Measurements from ENCODE around the gene KCNJ3.

Gene KCNJ3

GRCh38 chr2:154707994-154708575, 9.6 kb downstream of the KCNJ3 start:
- no peak for DNase-seq

GRCh38 chr2:154709215-154709614, 10.7 kb downstream of the KCNJ3 start:
- DNase-seq: no peak

GRCh38 chr2:154710078-154710477, 11.6 kb downstream of the KCNJ3 start:
- no peak for DNase-seq

- DNase-seq: no peak
These were observed 12.2 kb downstream of the KCNJ3 start for GRCh38 chr2:154710685-154711084.

GRCh38 chr2:154713675-154714074, 15.2 kb downstream of the KCNJ3 start:
- DNase-seq: no peak

- no peak for DNase-seq
These were observed 22.2 kb downstream of the KCNJ3 start for GRCh38 chr2:154720651-154721050.

- DNase-seq: no peak
These were observed 25.8 kb downstream of the KCNJ3 start for GRCh38 chr2:154724194-154724797.

GRCh38 chr2:154740361-154740760, 41.9 kb downstream of the KCNJ3 start:
- DNase-seq: no peak

- no peak for DNase-seq
These were observed 60.4 kb downstream of the KCNJ3 start for GRCh38 chr2:154758871-154759270.

- DNase-seq: no peak
These were observed 64.1 kb downstream of the KCNJ3 start for GRCh38 chr2:154762638-154763037.

GRCh38 chr2:154771664-154772284, 73.3 kb downstream of the KCNJ3 start:
- no peak for DNase-seq

- no peak for DNase-seq
These were observed 78.3 kb downstream of the KCNJ3 start for GRCh38 chr2:154776825-154777224.

GRCh38 chr2:154794406-154794805, 95.9 kb downstream of the KCNJ3 start:
- DNase-seq: no peak

- no peak for DNase-seq
These were observed 97.2 kb downstream of the KCNJ3 start for GRCh38 chr2:154795651-154796050.

- no peak for DNase-seq
These were observed 106.0 kb downstream of the KCNJ3 start for GRCh38 chr2:154804451-154804850.

- DNase-seq: no peak
These were observed 115.1 kb downstream of the KCNJ3 start for GRCh38 chr2:154813636-154814035.

GRCh38 chr2:154814856-154815255, 116.4 kb downstream of the KCNJ3 start:
- no peak for DNase-seq

- no peak for DNase-seq
These were observed 126.9 kb downstream of the KCNJ3 start for GRCh38 chr2:154825358-154825757.

- DNase-seq: no peak
These were observed 128.3 kb downstream of the KCNJ3 start for GRCh38 chr2:154826827-154827226.

- DNase-seq: no peak
These were observed 128.8 kb downstream of the KCNJ3 start for GRCh38 chr2:154827286-154827685.

- no peak for DNase-seq
These were observed 134.2 kb downstream of the KCNJ3 start for GRCh38 chr2:154832711-154833110.

- no peak for DNase-seq
These were observed 138.1 kb downstream of the KCNJ3 start for GRCh38 chr2:154836632-154837031.

GRCh38 chr2:154837035-154837434, 138.5 kb downstream of the KCNJ3 start:
- DNase-seq: no peak

- DNase-seq: no peak
These were observed 146.0 kb downstream of the KCNJ3 start for GRCh38 chr2:154844513-154844912.

- no peak for DNase-seq
These were observed 148.3 kb downstream of the KCNJ3 start for GRCh38 chr2:154846842-154847241.
